Measurements from ENCODE around the gene STK38L.
A peak's percentile ranks its signal among the peaks of the same experiment; 100 is the strongest.
"Not testable (repeated sequence)": the region's sequence is repeated elsewhere in the genome, so short reads cannot be mapped to it uniquely, and the experiment has no call there.

STK38L gene

GRCh38 chr12:27226407-27226929 is 17.6 kb upstream of the STK38L start:
- TF ChIP-seq CTCF (IDR thresholded peaks at IDR 0.05; ENCODE audit: borderline replicate concordance, insufficient read depth, low read depth, low read length), result no peak
- no peak overlapping the region for H3K4me3 ChIP-seq (ENCODE audit: low read depth, low read length)

- no peak overlapping the region for H3K4me3 ChIP-seq (ENCODE audit: low read depth, low read length)
- TF ChIP-seq CTCF (IDR thresholded peaks at IDR 0.05; ENCODE audit: borderline replicate concordance, insufficient read depth, low read depth, low read length), result no peak
These were observed 14.7 kb upstream of the STK38L start for GRCh38 chr12:27229367-27229766.

- not testable (repeated sequence) for H3K4me3 ChIP-seq (ENCODE audit: low read depth, low read length)
These were observed 12.7 kb upstream of the STK38L start for GRCh38 chr12:27231374-27231773.

DNA sequence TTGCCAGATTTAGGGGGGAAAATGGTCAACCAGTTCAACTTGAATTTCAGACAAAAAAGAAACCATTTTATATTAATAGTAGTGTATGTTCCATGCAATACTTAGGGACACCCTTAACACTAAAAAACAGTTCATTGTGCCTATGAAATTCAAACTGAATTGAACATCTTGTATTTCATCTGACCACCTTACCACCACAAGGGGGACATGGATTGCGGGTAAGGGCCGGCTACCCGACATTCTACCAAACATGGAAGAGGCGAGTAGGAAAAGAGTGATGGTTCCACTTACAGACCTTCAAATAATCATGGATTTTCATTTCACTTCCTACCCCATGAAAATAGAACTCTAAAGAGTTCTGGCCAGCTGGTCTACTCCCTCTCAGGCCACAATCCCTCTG is 10.3 kb upstream of the STK38L start:
- TF ChIP-seq CTCF (IDR thresholded peaks at IDR 0.05; ENCODE audit: borderline replicate concordance, insufficient read depth, low read depth, low read length), result no peak
- H3K4me3 ChIP-seq (ENCODE audit: low read depth, low read length), result no peak overlapping the region

GRCh38 chr12:27236498-27236897 is 7.6 kb upstream of the STK38L start:
- no peak overlapping the region for H3K4me3 ChIP-seq (ENCODE audit: low read depth, low read length)
- no peak for TF ChIP-seq CTCF (IDR thresholded peaks at IDR 0.05; ENCODE audit: borderline replicate concordance, insufficient read depth, low read depth, low read length)

DNA sequence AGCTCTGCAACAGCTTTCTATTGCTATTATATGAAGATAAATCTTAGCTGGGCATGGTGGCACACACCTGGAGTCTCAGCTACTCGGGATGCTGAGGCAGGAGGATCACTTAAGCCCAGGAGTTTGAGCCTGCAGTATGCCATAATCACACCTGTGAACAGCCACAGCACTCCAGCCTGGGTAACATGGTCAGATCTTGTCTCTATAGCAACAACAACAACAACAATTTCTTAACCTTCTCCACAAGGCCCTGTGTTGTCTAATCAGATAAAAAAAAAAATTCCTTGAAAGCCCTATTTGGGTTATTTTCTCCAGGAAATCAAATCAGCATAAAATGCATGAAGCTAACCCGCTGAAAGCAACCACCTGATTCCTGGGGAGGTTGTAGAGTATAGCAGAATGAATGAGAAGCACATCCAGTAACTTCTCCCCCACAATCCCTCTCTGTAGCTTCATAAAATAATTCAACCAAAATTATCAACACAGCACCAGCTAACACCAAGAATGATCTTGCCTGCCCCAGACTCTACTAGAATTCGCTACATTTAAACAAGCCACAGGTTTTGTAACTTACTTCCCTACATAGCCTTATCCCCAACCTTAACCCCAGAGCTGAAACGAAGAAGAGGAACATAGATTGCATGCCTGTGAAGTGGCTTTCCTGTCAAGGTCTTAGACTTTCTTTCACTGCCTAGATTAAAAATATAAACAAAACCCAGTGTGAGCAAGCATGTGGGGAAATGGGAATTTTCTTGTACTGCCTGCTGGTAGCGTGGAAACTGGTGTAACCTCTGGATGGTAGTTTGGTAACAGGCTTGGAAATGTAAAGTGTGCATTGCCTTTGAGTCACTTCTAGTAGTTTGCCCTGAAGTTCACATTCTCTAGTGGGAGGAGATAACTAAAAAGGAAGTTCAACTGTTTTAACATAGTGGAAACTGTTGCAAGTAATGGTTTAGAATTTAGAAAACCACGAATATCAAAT is 6.0 kb upstream of the STK38L start:
- peak overlapping the region; percentile 6 for H3K4me3 ChIP-seq (ENCODE audit: low read depth, low read length)
- TF ChIP-seq CTCF (IDR thresholded peaks at IDR 0.05; ENCODE audit: borderline replicate concordance, insufficient read depth, low read depth, low read length), result no peak

DNA sequence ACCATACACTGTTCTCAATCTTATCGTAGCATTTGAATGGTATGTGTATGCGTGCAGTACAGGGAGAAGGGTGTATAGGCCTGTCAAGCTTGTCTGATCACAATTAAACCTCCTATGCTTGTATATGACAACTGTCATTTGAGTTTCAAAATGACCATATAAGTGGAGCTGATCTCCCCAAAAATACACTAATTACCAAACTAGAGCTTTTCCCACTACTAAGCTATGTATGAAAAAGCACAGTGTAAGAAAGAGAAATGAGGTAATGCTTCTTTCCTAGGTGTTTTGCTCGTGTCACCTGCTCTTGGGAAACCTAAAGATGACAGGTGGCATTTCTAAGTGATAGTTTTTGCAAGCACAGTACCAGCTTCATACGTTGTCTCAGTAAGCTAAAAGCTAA is 1.1 kb upstream of the STK38L start:
- H3K4me3 ChIP-seq (ENCODE audit: low read depth, low read length), result no peak overlapping the region
- TF ChIP-seq CTCF (IDR thresholded peaks at IDR 0.05; ENCODE audit: borderline replicate concordance, insufficient read depth, low read depth, low read length), result no peak
